NCI-H1048 (cell line): ENCODE data around the gene SURF4.
"Not testable (repeated sequence)": the region's sequence is repeated elsewhere in the genome, so short reads cannot be mapped to it uniquely, and the experiment has no call there.

ENCODE experiments used
- DNase-seq: peaks from one replicate; lab custom pipeline; 2025; lab: John Stamatoyannopoulos, UW

SURF4 gene

GRCh38 chr9:133352635-133353340 lies 23.1 kb downstream of the SURF4 start:
- DNase-seq, result no peak

- no peak for DNase-seq
These were observed 23.8 kb downstream of the SURF4 start for GRCh38 chr9:133351908-133352634.

- DNase-seq, result no peak
These were observed 24.3 kb downstream of the SURF4 start for GRCh38 chr9:133351526-133351907.

- DNase-seq, result no peak
These were observed 25.8 kb downstream of the SURF4 start for GRCh38 chr9:133349965-133350616.

- no peak for DNase-seq
These were observed 26.9 kb downstream of the SURF4 start for GRCh38 chr9:133348718-133349573.

GRCh38 chr9:133347985-133348717 lies 27.7 kb downstream of the SURF4 start, which contains the start of the genes MED22 and RPL7A:
Gene MED22, minus strand, starts transcription at chr9:133348131. Its CDS starts 1,469 bp downstream, at chr9:133346662.
Gene RPL7A, plus strand, starts transcription at chr9:133348218. Its CDS starts 26 bp downstream, at chr9:133348244.
- peak; percentile 88 for DNase-seq

- no peak for DNase-seq
These were observed 28.3 kb downstream of the SURF4 start for GRCh38 chr9:133347515-133347984.

GRCh38 chr9:133346021-133346785 lies 29.7 kb downstream of the SURF4 start:
- no peak for DNase-seq

GRCh38 chr9:133345596-133345995 lies 30.3 kb downstream of the SURF4 start:
- no peak for DNase-seq

- no peak for DNase-seq
These were observed 30.9 kb downstream of the SURF4 start for GRCh38 chr9:133344979-133345378.

- no peak for DNase-seq
These were observed 31.8 kb downstream of the SURF4 start for GRCh38 chr9:133344071-133344470.

GRCh38 chr9:133342570-133342969 lies 33.3 kb downstream of the SURF4 start:
- no peak for DNase-seq

GRCh38 chr9:133342069-133342406 lies 33.8 kb downstream of the SURF4 start:
- no peak for DNase-seq

- DNase-seq, result no peak
These were observed 34.3 kb downstream of the SURF4 start for GRCh38 chr9:133341369-133342068.

GRCh38 chr9:133340916-133341315 lies 34.9 kb downstream of the SURF4 start:
- DNase-seq, result no peak

GRCh38 chr9:133340256-133340655 lies 35.6 kb downstream of the SURF4 start:
- no peak for DNase-seq

- no peak for DNase-seq
These were observed 36.2 kb downstream of the SURF4 start for GRCh38 chr9:133339641-133340040.

GRCh38 chr9:133335924-133336811 lies 39.7 kb downstream of the SURF4 start, which contains the start of gene SURF6:
Gene SURF6, minus strand, starts transcription at chr9:133336188. Its CDS starts 56 bp downstream, at chr9:133336132.
- peak; percentile 68 for DNase-seq

- not testable (repeated sequence) for DNase-seq
These were observed 41.0 kb downstream of the SURF4 start for GRCh38 chr9:133334888-133335287.
